Glutamatergic neuron (in vitro differentiated cells): Measurements from ENCODE around the gene WNT2B. TPM values are rescaled to one million over a fixed set of nuclear protein-coding genes. Genes with fewer than 3 reads are reported as not detected.

ENCODE experiments used
- DNase-seq: peaks from one replicate; pipeline ENCODE4 v3.0.0; 2022
- H3K27ac Mint-ChIP-seq: one replicate; pipeline ENCODE4 v1.8.0; 2020; ENCODE audit warnings: mild to moderate bottlenecking, mixed read lengths, inconsistent platforms; ENCODE audit not compliant: unreplicated experiment
- H3K27me3 Mint-ChIP-seq: one replicate; pipeline ENCODE4 v1.8.0; 2020; ENCODE audit warnings: mild to moderate bottlenecking, moderate library complexity, mixed read lengths, inconsistent platforms; ENCODE audit not compliant: unreplicated experiment
- H3K36me3 Mint-ChIP-seq: one replicate; pipeline ENCODE4 v1.8.0; 2020; ENCODE audit warnings: mild to moderate bottlenecking, mixed read lengths, inconsistent platforms; ENCODE audit not compliant: unreplicated experiment
- H3K4me1 Mint-ChIP-seq: one replicate; pipeline ENCODE4 v1.8.0; 2020; ENCODE audit warnings: mild to moderate bottlenecking, low read depth, mixed read lengths, inconsistent platforms; ENCODE audit not compliant: unreplicated experiment
- H3K4me3 Mint-ChIP-seq: one replicate; pipeline ENCODE4 v1.8.0; 2020; ENCODE audit warnings: mild to moderate bottlenecking, mixed read lengths, inconsistent platforms; ENCODE audit not compliant: unreplicated experiment
- H3K9me3 Mint-ChIP-seq: one replicate; pipeline ENCODE4 v1.8.0; 2020; ENCODE audit warnings: mild to moderate bottlenecking, moderate library complexity, mixed read lengths, inconsistent platforms; ENCODE audit not compliant: unreplicated experiment
- total RNA-seq: library from RNA; stranded (reverse); fragmentation: NEBNext Ultra II Directional; extraction: Animal tissue kit (Norgen Biotek cat#: 25700); gene quantifications from one replicate; pipeline ENCODE4 v1.2.1, GENCODE V29; 2021; ENCODE audit not compliant: unreplicated experiment
- TF ChIP-seq, protein P1 (sequence below): fragments of 200-600 bp; sonication (generic); IDR thresholded peaks from one replicate; pipeline ENCODE4 v1.5.0; 2021; ENCODE audit not compliant: partially characterized antibody, unreplicated experiment

Gene WNT2B
- total RNA-seq, 1 donor from 2014 or later = 4.0 TPM

GRCh38 chr1:112516141-112516540 lies 7.4 kb downstream of the WNT2B start:
- H3K27me3 Mint-ChIP-seq = peaks cover 5% of the 10 kb centered on the region
- TF ChIP-seq, protein P1, sequence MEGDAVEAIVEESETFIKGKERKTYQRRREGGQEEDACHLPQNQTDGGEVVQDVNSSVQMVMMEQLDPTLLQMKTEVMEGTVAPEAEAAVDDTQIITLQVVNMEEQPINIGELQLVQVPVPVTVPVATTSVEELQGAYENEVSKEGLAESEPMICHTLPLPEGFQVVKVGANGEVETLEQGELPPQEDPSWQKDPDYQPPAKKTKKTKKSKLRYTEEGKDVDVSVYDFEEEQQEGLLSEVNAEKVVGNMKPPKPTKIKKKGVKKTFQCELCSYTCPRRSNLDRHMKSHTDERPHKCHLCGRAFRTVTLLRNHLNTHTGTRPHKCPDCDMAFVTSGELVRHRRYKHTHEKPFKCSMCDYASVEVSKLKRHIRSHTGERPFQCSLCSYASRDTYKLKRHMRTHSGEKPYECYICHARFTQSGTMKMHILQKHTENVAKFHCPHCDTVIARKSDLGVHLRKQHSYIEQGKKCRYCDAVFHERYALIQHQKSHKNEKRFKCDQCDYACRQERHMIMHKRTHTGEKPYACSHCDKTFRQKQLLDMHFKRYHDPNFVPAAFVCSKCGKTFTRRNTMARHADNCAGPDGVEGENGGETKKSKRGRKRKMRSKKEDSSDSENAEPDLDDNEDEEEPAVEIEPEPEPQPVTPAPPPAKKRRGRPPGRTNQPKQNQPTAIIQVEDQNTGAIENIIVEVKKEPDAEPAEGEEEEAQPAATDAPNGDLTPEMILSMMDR = no peak
- no peaks in the 10 kb centered on the region for H3K4me1 Mint-ChIP-seq
- peaks cover 4% of the 10 kb centered on the region for H3K9me3 Mint-ChIP-seq
- no peak overlapping the region for H3K4me3 Mint-ChIP-seq
- H3K27ac Mint-ChIP-seq = no peak overlapping the region
- H3K36me3 Mint-ChIP-seq = no peaks in the 10 kb centered on the region
- no peak for DNase-seq

- no peaks in the 10 kb centered on the region for H3K4me1 Mint-ChIP-seq
- DNase-seq = no peak
- H3K9me3 Mint-ChIP-seq = peaks cover 4% of the 10 kb centered on the region
- no peak overlapping the region for H3K4me3 Mint-ChIP-seq
- H3K27me3 Mint-ChIP-seq = peaks cover 2% of the 10 kb centered on the region
- no peak overlapping the region for H3K27ac Mint-ChIP-seq
- TF ChIP-seq, protein P1 = no peak
- no peaks in the 10 kb centered on the region for H3K36me3 Mint-ChIP-seq
Observed at GRCh38 chr1:112517231-112517630, 8.5 kb downstream of the WNT2B start.

GRCh38 chr1:112517646-112518045 lies 8.9 kb downstream of the WNT2B start:
- Mint-ChIP-seq H3K36me3 (no peaks in the 10 kb centered on the region), H3K4me3 (no peak overlapping the region), H3K27ac (no peak overlapping the region), H3K9me3 (peaks cover 4% of the 10 kb centered on the region), H3K4me1 (no peaks in the 10 kb centered on the region), H3K27me3 (peaks cover 2% of the 10 kb centered on the region)
- DNase-seq = no peak
- TF ChIP-seq, protein P1 = no peak

DNA sequence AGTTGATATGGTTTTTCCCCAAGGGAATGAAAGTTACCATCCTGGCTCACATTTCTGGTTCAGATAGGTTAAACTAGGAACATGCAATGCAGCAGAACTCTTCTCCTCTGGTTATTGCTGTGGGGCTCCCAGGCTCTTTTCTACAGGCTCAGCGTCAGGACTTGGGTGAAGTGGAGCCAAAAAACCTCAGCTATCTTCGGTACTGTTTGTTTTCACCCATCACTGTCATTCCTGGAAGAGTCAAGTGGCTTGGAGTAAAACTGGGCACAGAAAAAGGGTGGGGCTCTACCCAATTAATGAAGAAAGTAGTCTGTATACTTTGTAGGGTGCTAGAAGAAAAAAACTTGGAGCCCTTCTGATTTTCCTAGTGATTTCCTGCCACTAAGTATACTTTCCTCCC lies 9.4 kb downstream of the WNT2B start:
- Mint-ChIP-seq H3K4me1 (no peaks in the 10 kb centered on the region), H3K4me3 (no peak overlapping the region), H3K9me3 (peaks cover 4% of the 10 kb centered on the region), H3K27me3 (peaks cover 2% of the 10 kb centered on the region), H3K36me3 (no peaks in the 10 kb centered on the region), H3K27ac (no peak overlapping the region)
- DNase-seq = no peak
- TF ChIP-seq, protein P1 = no peak

- Mint-ChIP-seq H3K9me3 (peaks cover 4% of the 10 kb centered on the region), H3K4me1 (no peaks in the 10 kb centered on the region), H3K4me3 (no peak overlapping the region), H3K27me3 (no peaks in the 10 kb centered on the region), H3K27ac (no peak overlapping the region), H3K36me3 (no peaks in the 10 kb centered on the region)
- TF ChIP-seq, protein P1 = no peak
- DNase-seq = no peak
Observed at GRCh38 chr1:112520166-112520565, 11.4 kb downstream of the WNT2B start.
